GM20000 (cell line): ENCODE results near the gene HOMER2.

Experiments
- DNase-seq: peaks from one replicate; pipeline ENCODE4 v3.0.0; 2012; ENCODE audit warnings: low spot score
- TF ChIP-seq, protein P1 (sequence below): IDR thresholded peaks from 2 replicates; pipeline ENCODE4 v1.5.1; 2012; ENCODE audit warnings: mild to moderate bottlenecking, control low read depth; ENCODE audit errors: extremely low read depth, missing control alignments

The HOMER2 gene

DNA sequence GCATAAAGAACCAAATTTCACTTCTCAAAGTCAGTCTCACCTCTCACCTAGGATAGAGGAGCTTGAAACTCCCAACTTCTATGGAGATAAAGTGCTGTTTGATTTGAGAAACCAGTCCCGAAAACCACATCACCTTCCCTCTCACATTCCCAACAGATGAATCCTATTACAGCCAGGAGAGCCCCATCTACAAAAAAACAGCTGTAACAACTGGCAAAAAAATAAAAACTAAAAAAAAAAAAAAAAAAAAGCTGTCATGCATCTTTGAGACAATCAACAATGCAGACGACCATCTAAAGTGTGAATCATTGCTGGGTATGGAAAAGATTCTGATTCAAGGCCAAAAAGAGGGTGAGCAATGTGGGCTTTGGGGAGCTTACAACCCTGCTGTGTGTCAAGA lies 23.8 kb downstream of the HOMER2 start:
- no peak for DNase-seq
- TF ChIP-seq, protein P1, sequence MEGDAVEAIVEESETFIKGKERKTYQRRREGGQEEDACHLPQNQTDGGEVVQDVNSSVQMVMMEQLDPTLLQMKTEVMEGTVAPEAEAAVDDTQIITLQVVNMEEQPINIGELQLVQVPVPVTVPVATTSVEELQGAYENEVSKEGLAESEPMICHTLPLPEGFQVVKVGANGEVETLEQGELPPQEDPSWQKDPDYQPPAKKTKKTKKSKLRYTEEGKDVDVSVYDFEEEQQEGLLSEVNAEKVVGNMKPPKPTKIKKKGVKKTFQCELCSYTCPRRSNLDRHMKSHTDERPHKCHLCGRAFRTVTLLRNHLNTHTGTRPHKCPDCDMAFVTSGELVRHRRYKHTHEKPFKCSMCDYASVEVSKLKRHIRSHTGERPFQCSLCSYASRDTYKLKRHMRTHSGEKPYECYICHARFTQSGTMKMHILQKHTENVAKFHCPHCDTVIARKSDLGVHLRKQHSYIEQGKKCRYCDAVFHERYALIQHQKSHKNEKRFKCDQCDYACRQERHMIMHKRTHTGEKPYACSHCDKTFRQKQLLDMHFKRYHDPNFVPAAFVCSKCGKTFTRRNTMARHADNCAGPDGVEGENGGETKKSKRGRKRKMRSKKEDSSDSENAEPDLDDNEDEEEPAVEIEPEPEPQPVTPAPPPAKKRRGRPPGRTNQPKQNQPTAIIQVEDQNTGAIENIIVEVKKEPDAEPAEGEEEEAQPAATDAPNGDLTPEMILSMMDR = no peak

DNA sequence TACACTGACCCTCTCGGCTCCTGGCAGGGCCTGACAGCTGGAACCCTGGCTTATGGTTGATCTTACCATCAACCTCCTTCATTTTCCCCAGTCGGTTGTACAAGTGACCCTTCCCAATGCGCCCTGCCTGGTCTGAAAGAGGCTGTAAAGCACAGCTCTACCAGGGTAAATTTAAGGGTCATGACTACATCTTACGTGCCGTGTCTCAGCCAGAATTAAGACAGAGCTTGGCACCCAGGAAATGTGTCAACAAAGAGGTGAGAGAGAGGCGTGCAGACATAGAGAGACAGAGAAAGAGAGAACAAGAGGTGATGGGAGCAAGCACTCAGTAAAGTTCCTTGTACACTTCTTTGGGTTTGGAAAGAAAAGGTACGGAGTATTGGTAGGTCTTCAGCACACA lies 28.8 kb downstream of the HOMER2 start:
- TF ChIP-seq, protein P1 = no peak
- DNase-seq = no peak

DNA sequence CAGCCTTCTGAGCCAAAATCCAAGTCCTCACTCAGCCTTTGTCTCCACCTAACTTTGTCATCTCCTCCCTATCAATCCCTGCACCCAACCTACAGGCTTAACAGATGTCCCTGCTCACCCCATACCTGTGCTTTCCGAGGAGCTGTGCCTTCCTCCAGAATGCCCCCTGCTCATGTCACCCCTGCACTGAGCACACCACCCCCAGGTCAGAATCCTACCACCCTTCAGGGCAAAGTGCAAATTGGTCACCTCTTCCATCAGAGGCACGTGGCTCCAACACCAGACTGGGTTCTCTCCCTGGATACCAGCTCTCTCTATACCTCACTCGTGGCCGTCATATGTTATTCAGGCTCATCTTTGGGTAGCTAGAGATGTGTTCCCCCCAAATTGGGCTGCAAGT lies 29.8 kb downstream of the HOMER2 start:
- no peak for DNase-seq
- TF ChIP-seq, protein P1 = no peak

DNA sequence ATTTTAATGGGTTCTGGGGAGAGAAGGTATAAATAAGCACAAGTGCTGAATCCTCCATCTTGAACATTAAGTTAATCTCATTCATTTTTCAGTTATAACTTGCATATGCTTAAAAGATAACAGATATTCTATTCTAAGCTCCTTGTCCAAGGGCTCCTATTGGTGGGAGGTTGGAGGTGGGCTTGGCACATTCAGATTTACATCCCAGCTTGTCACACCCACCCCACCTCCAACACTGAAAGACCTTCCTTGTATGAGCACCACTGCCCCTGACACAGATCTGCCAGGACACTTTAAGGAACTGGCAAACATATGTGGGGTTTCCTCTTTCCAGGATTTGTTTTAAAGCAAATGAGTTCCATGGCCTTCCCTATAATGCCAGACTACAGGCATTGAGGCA lies 30.6 kb downstream of the HOMER2 start:
- TF ChIP-seq, protein P1 = no peak
- no peak for DNase-seq

DNA sequence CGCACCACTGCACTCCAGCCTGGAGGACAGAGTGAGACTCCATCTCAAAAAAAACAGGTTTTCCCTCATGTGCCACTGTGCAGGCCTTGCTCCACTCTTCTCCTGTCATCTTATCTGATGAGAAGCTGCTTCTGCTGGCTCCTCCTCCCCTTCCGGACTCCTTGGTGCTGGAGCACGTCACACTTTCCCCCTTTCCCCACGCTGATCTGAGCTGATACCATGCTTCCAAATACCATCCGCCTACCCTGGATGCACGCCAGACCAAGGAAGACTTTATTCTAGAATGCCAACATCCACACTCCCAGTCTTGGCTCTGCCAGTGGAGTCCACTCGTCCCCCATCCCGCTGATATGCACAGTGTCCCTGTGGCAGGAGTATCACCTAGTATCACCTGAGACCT lies 31.3 kb downstream of the HOMER2 start:
- no peak for DNase-seq
- TF ChIP-seq, protein P1 = no peak

DNA sequence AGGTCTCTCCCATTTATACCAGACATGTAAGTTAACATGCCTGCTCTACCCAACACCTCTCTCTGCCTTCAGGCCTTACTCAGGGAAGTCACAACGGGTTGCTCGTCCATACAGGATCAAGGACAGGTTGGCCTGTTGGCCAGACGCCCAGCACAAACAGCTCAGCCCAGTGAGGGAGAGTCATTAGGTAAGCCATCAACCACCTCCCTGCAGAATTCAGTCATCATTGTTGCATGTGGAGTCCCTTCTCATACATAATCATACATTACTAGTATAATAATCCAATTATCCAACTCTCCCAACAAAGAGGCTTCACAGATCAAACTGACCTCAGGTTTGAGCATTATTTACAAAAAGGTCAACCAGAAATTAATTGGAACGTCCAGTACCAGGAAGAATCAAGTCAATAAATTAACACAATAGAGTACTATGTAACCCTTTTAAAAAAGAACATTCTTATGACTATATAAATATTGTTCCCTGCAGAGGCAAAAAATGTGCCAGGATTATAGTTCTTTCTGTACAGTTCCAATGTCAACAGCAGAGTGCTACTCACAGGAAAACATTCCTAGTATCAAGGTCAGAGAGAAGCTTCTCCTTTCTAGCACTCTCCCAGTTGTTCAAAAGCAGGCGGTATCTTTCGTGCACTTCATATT lies 33.2 kb downstream of the HOMER2 start:
- no peak for DNase-seq
- TF ChIP-seq, protein P1 = no peak

DNA sequence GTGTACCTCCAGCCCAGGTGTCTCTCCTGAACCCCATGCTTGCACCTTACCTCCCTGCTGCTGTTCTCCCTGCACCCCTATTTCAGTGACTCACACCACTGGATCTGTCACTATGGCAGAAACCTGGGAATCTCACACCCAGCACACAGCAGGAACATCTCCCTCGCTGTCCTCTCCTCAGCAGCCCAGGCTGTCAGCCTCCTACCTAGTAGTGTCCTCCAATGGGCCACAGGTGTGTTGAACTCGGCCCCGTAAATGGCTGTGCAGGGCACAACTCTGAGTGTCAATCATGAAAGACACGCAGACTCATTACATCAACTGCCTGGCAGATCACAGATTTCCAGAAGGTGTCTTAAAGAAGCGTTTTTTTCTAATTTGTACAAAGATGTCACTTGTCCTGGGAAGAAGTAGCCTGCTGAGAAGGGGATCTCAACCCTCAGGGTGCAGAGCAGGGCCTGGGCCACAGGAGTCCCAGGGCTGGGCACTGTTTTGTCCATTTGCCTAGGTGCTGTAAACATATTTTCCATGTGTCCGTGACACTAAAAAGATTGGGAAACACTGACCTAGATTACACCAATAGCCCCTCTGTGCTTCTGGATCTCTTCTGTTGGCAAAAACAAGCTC lies 33.8 kb downstream of the HOMER2 start:
- TF ChIP-seq, protein P1 = no peak
- DNase-seq = no peak
